Measurements from ENCODE around the gene CAP1.
"Not testable (repeated sequence)": the region's sequence is repeated elsewhere in the genome, so short reads cannot be mapped to it uniquely, and the experiment has no call there.

Gene CAP1

GRCh38 chr1:40059338-40059959, 18.9 kb downstream of the CAP1 start:
- DNase-seq = no peak

- DNase-seq = no peak
These were observed 19.6 kb downstream of the CAP1 start for GRCh38 chr1:40059960-40060750.

GRCh38 chr1:40064797-40065499, 24.4 kb downstream of the CAP1 start:
- no peak for DNase-seq

GRCh38 chr1:40067023-40067422, 26.5 kb downstream of the CAP1 start:
- no peak for DNase-seq

- DNase-seq = no peak
These were observed 27.3 kb downstream of the CAP1 start for GRCh38 chr1:40067851-40068250.

- DNase-seq = no peak
These were observed 31.6 kb downstream of the CAP1 start for GRCh38 chr1:40072142-40072541.

GRCh38 chr1:40073062-40073461, 32.5 kb downstream of the CAP1 start:
- DNase-seq = no peak

- no peak for DNase-seq
These were observed 34.7 kb downstream of the CAP1 start for GRCh38 chr1:40075266-40075665.

- DNase-seq = no peak
These were observed 36.4 kb downstream of the CAP1 start for GRCh38 chr1:40076895-40077312.

- no peak for DNase-seq
These were observed 38.2 kb downstream of the CAP1 start for GRCh38 chr1:40078512-40079333.

- DNase-seq = no peak
These were observed 39.4 kb downstream of the CAP1 start for GRCh38 chr1:40079774-40080400.

- DNase-seq = no peak
These were observed 41.3 kb downstream of the CAP1 start for GRCh38 chr1:40081871-40082270.

GRCh38 chr1:40084750-40085149, 44.2 kb downstream of the CAP1 start:
- DNase-seq = not testable (repeated sequence)

GRCh38 chr1:40090652-40091355, 50.3 kb downstream of the CAP1 start:
- DNase-seq = no peak

- DNase-seq = no peak
These were observed 51.7 kb downstream of the CAP1 start for GRCh38 chr1:40092241-40092640.

- no peak for DNase-seq
These were observed 52.4 kb downstream of the CAP1 start for GRCh38 chr1:40092706-40093639.

GRCh38 chr1:40094466-40095110, 54.1 kb downstream of the CAP1 start:
- DNase-seq = no peak

- DNase-seq = no peak
These were observed 55.3 kb downstream of the CAP1 start for GRCh38 chr1:40095806-40096205.

GRCh38 chr1:40096646-40096976, 56.1 kb downstream of the CAP1 start:
- no peak for DNase-seq

Measured in SIG-M5 (cell line).